Keratinocyte (primary cell): ENCODE measurements around the gene FNDC11. TPM values are rescaled to one million over a fixed set of nuclear protein-coding genes. Genes with fewer than 3 reads are reported as not detected.

ENCODE experiments used
- DNase-seq: peaks from one replicate; pipeline ENCODE4 v3.0.0-alpha.2; 2011; ENCODE audit warnings: low read depth, missing footprints, low spot score
- FAIRE-seq: peaks from 2 replicates; lab custom pipeline; 2011; peaks lifted over from hg19 to GRCh38; lab: Jason Lieb, UNC
- H2AFZ ChIP-seq: 2 replicates; pipeline ENCODE4 v1.6.0; 2012; ENCODE audit warnings: low read length, control low read depth, inconsistent platforms; ENCODE audit not compliant: control insufficient read depth
- H3K27ac ChIP-seq: 2 replicates; pipeline ENCODE4 v1.5.1; 2011; ENCODE audit warnings: low read length; ENCODE audit not compliant: control insufficient read depth, insufficient read depth
- H3K27me3 ChIP-seq: 3 replicates; pipeline ENCODE4 v1.6.0; 2011; ENCODE audit warnings: low read length; ENCODE audit not compliant: control insufficient read depth, insufficient read depth; ENCODE audit errors: extremely low read depth
- H3K36me3 ChIP-seq, 2 experiments: 2 replicates in 1 of 2; 3 replicates in 1 of 2; pipeline ENCODE4 v1.5.1; 2011; ENCODE audit warnings: low read length in 2 of 2, mild to moderate bottlenecking in 1 of 2; ENCODE audit not compliant: control insufficient read depth in 2 of 2, insufficient read depth in 2 of 2; ENCODE audit errors: extremely low read depth in 1 of 2
- H3K4me1 ChIP-seq: 3 replicates; pipeline ENCODE4 v1.5.1; 2011; ENCODE audit warnings: low read length; ENCODE audit not compliant: control insufficient read depth, insufficient read depth; ENCODE audit errors: extremely low read depth
- H3K4me2 ChIP-seq: 3 replicates; pipeline ENCODE4 v1.6.0; 2011; ENCODE audit warnings: low read depth, low read length; ENCODE audit not compliant: control insufficient read depth, insufficient read depth; ENCODE audit errors: extremely low read depth
- H3K4me3 ChIP-seq, 3 experiments: fragments of 200-600 bp in 1 of 3; sonication (generic) in 1 of 3; 2 replicates in 2 of 3; 3 replicates in 1 of 3; pipeline ENCODE4 v1.5.1; 2011 to 2016; ENCODE audit warnings: low read length in 3 of 3, mild to moderate bottlenecking in 3 of 3, control low read depth in 2 of 3, inconsistent platforms in 1 of 3, low read depth in 1 of 3, mixed read lengths in 1 of 3, mixed run types in 1 of 3, moderate library complexity in 1 of 3; ENCODE audit not compliant: control insufficient read depth in 2 of 3, insufficient read depth in 2 of 3; ENCODE audit errors: extremely low read depth in 1 of 3
- H3K79me2 ChIP-seq: 2 replicates; pipeline ENCODE4 v1.6.0; 2012; ENCODE audit warnings: low read length; ENCODE audit not compliant: control insufficient read depth, insufficient read depth
- H3K9ac ChIP-seq: 3 replicates; pipeline ENCODE4 v1.6.0; 2011; ENCODE audit warnings: low read length; ENCODE audit not compliant: control insufficient read depth, insufficient read depth; ENCODE audit errors: extremely low read depth
- H3K9me1 ChIP-seq: 3 replicates; pipeline ENCODE4 v1.6.0; 2011; ENCODE audit warnings: low read length; ENCODE audit not compliant: control insufficient read depth, insufficient read depth; ENCODE audit errors: extremely low read depth
- H3K9me3 ChIP-seq: 2 replicates; pipeline ENCODE4 v1.5.1; 2012; ENCODE audit warnings: low read depth, low read length; ENCODE audit not compliant: control insufficient read depth
- H4K20me1 ChIP-seq: 3 replicates; pipeline ENCODE4 v1.6.0; 2011; ENCODE audit warnings: low read length; ENCODE audit not compliant: control insufficient read depth, insufficient read depth; ENCODE audit errors: extremely low read depth
- CTCF ChIP-seq, 3 experiments: IDR thresholded peaks in 1 of 3; conservative IDR thresholded peaks in 1 of 3; optimal IDR thresholded peaks in 1 of 3; 2 replicates in 2 of 3; 3 replicates in 1 of 3; pipeline versions ENCODE3 to v1.5.1; 2011; ENCODE audit warnings: low read length in 3 of 3, mild to moderate bottlenecking in 3 of 3, moderate library complexity in 2 of 3, control low read depth in 1 of 3, inconsistent platforms in 1 of 3; ENCODE audit not compliant: insufficient read depth in 2 of 3; ENCODE audit errors: extremely low read depth in 1 of 3
- EZH2 ChIP-seq: IDR thresholded peaks from one replicate; pipeline ENCODE4 v1.6.1; 2012; ENCODE audit warnings: inconsistent platforms, mild to moderate bottlenecking, low read length, moderate library complexity
- dilution Hi-C: fragments of 300-500 bp; cut with MboI; formaldehyde crosslinking; loops from one replicate; pipeline ENCODE4 v1.7.0; 2020; ENCODE audit warnings: low sequenced_read_pairs; ENCODE audit not compliant: extremely low pct_ligation_motif_present
- polyA plus RNA-seq, 5 experiments: library from polyadenylated mRNA; depleted of rRNA in 3 of 5; stranded (reverse) in 3 of 5; stranded (forward) in 1 of 5; unstranded in 1 of 5; fragments of >200 nt; gene quantifications; 1 replicate in 1 of 5; 2 replicates in 3 of 5; 3 replicates in 1 of 5; pipeline versions ENCODE4 v1.2.1 to v1.2.3, GENCODE V29; 2011 to 2012; ENCODE audit warnings: missing spikeins in 2 of 5, low read depth in 1 of 5, low replicate concordance in 1 of 5

FNDC11 gene
- polyA plus RNA-seq, 1 donor (not counting 4 experiments of a cell fraction or from before 2014, with no cell fraction given): 0.55 TPM

GRCh38 chr20:63560333-63560805, 6.4 kb downstream of the FNDC11 start:
- Histone ChIP-seq H4K20me1 (peaks cover 4% of the 10 kb centered on the region), H3K4me1 (no peaks in the 10 kb centered on the region), H3K27ac (no peak overlapping the region), H2AFZ (no peak overlapping the region), H3K9me1 (no peaks in the 10 kb centered on the region), H3K36me3 (peaks cover 28 to 40% of the 10 kb centered on the region in 2 experiments), H3K4me3 (no peak overlapping the region), H3K79me2 (peaks cover 6% of the 10 kb centered on the region), H3K9ac (no peak overlapping the region), H3K4me2 (no peak overlapping the region), H3K27me3 (no peaks in the 10 kb centered on the region), H3K9me3 (no peaks in the 10 kb centered on the region)
- FAIRE-seq (no peak), DNase-seq (no peak)
- TF ChIP-seq EZH2 (no peak), CTCF (optimal IDR thresholded peaks at IDR 0.05 in 1 of 3, IDR thresholded peaks at IDR 0.05 in 1 of 3, conservative IDR thresholded peaks at IDR 0.05 in 1 of 3; ENCODE audit: extremely low read depth in 1 of 3, insufficient read depth in 2 of 3, low read length in 3 of 3) (no peak)
- dilution Hi-C loops: no loop called here

GRCh38 chr20:63560856-63561609, 7.1 kb downstream of the FNDC11 start:
- H3K4me3 ChIP-seq: no peak overlapping the region
- DNase-seq (no peak), FAIRE-seq (no peak)
- H3K9me1 ChIP-seq: no peaks in the 10 kb centered on the region
- H3K4me2 ChIP-seq: no peak overlapping the region
- H3K9ac ChIP-seq: no peak overlapping the region
- peaks cover 28 to 39% of the 10 kb centered on the region in 2 experiments for H3K36me3 ChIP-seq
- no peak overlapping the region for H2AFZ ChIP-seq
- dilution Hi-C loops: no loop called here
- H4K20me1 ChIP-seq: peaks cover 4% of the 10 kb centered on the region
- no peaks in the 10 kb centered on the region for H3K27me3 ChIP-seq
- H3K4me1 ChIP-seq: no peaks in the 10 kb centered on the region
- TF ChIP-seq EZH2: no peak
- TF ChIP-seq CTCF (optimal IDR thresholded peaks at IDR 0.05 in 1 of 3, IDR thresholded peaks at IDR 0.05 in 1 of 3, conservative IDR thresholded peaks at IDR 0.05 in 1 of 3; ENCODE audit: extremely low read depth in 1 of 3, insufficient read depth in 2 of 3, low read length in 3 of 3): no peak
- no peaks in the 10 kb centered on the region for H3K9me3 ChIP-seq
- H3K79me2 ChIP-seq: peaks cover 8% of the 10 kb centered on the region
- no peak overlapping the region for H3K27ac ChIP-seq
